IPS-15b (cell line): ENCODE data around the gene FAM204A.

ENCODE experiments used
- H3K27me3 ChIP-seq: one replicate; pipeline ENCODE4 v1.6.1; 2013; ENCODE audit warnings: low read length; ENCODE audit not compliant: control insufficient read depth, insufficient read depth
- H3K36me3 ChIP-seq: one replicate; pipeline ENCODE4 v1.6.1; 2013; ENCODE audit warnings: low read length; ENCODE audit not compliant: control insufficient read depth, insufficient read depth
- H3K4me1 ChIP-seq: one replicate; pipeline ENCODE4 v1.6.1; 2013; ENCODE audit warnings: mild to moderate bottlenecking, low read length; ENCODE audit not compliant: control insufficient read depth, insufficient read depth
- H3K4me3 ChIP-seq: one replicate; pipeline ENCODE4 v1.5.1; 2013; ENCODE audit warnings: low read depth, low read length
- H3K9ac ChIP-seq: one replicate; pipeline ENCODE4 v1.6.1; 2013; ENCODE audit warnings: low read depth, mild to moderate bottlenecking, low read length
- H3K9me3 ChIP-seq: one replicate; pipeline ENCODE4 v1.6.1; 2013; ENCODE audit warnings: mild to moderate bottlenecking, low read length; ENCODE audit not compliant: control insufficient read depth, insufficient read depth

The FAM204A gene

DNA sequence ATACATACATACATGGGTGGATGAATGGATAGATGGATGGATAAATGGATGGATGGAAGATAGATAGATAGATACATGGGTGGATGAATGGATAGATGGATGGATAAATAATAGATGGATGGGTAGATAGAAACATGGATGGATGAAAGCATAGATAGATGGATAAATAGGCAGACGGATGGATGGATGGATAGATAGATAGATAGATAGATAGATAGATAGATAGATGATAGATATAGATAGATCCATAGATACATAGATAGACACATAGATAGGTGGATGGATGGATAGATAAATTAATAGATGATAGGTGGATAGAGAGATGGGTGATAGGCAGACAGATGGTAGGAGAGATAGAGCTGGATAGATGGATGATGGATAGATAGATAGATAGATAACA lies 68.5 kb downstream of the FAM204A start:
- Histone ChIP-seq H3K36me3 (no peaks in the 10 kb centered on the region), H3K9me3 (no peaks in the 10 kb centered on the region), H3K27me3 (peaks cover 17% of the 10 kb centered on the region)

DNA sequence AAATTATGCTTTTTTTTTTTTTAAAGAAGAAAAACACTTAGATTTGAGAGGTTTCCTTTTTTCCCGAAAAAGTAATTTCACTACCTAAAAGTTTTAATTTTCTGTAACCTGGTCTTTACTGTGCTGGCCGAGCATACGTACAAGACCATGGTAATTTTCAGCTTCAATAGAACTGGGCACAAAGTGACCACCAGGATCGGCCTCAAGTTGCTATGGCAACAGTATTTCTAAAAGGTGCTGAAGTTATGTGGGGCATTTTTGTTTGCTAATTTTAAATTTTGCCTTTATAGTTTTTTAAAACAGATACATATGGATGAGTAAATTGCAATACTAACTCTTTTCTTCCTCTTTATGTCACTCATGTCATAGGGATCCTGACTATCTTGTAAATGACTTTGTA lies 69.4 kb downstream of the FAM204A start:
- H3K27me3 ChIP-seq = peaks cover 26% of the 10 kb centered on the region
- H3K36me3 ChIP-seq = no peaks in the 10 kb centered on the region
- H3K4me1 ChIP-seq = no peaks in the 10 kb centered on the region
- H3K4me3 ChIP-seq = peak overlapping the region; percentile 48
- no peak overlapping the region for H3K9ac ChIP-seq
- no peaks in the 10 kb centered on the region for H3K9me3 ChIP-seq

More for the DNA sequence above, 68.5 kb downstream of the FAM204A start:
- Histone ChIP-seq H3K9ac (no peak overlapping the region), H3K4me3 (no peak overlapping the region), H3K4me1 (no peaks in the 10 kb centered on the region)

DNA sequence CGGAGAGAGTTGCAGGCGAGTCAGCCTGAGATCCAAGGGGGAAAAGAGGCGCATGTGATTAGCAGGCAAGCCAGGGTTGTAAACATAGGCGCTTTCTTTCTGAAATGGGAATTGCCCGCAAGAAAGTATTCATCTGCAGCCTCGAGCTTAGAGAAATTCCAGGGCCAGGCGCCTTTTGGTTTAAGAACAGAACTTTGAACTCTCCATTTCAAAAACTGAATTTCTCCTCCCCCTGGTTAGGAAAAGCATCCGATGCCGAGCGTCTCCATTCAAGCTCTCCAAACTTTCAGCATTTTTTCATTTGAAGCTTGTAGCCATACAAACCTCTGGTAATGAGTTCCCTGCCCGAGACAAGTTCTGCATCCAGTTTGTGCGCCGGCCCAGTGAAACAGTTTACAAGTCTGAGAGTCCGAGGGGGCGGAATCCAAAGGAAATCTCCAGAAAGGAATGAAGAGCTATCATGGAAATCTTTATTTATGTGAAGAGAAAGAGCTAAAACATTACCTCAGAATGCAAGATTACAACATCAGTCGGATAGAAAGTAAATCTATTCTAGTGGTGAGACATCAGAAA lies 69.9 kb downstream of the FAM204A start:
- peak overlapping the region; percentile 50 for H3K9ac ChIP-seq
- H3K36me3 ChIP-seq = no peaks in the 10 kb centered on the region
- no peaks in the 10 kb centered on the region for H3K9me3 ChIP-seq
- no peaks in the 10 kb centered on the region for H3K4me1 ChIP-seq
- H3K27me3 ChIP-seq = peaks cover 32% of the 10 kb centered on the region
- peak overlapping the region; percentile 48 for H3K4me3 ChIP-seq

DNA sequence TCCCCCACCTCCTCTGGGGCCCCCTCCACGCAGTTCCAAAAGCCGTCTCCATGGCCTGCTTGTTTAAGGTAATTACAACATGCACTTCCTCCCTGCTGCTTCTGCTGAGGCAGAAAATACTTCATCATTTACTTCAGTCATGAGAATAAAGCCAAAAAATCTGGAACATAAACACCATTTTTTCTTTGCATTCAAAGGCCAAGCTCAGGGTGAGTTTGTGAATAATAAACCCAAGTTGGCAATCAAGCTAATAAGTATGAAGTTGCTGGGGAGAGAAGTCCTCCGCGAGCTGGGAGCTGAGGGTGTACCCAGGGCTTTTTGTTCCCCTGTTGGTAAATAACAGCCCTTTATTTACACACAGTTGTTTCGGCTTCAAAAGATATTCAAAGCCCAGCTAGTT lies 70.5 kb downstream of the FAM204A start:
- no peaks in the 10 kb centered on the region for H3K36me3 ChIP-seq
- H3K9me3 ChIP-seq = no peaks in the 10 kb centered on the region
- peaks cover 37% of the 10 kb centered on the region for H3K27me3 ChIP-seq
- peaks cover 5% of the 10 kb centered on the region for H3K4me1 ChIP-seq
- H3K4me3 ChIP-seq = peak overlapping the region; percentile 48
- H3K9ac ChIP-seq = no peak overlapping the region

DNA sequence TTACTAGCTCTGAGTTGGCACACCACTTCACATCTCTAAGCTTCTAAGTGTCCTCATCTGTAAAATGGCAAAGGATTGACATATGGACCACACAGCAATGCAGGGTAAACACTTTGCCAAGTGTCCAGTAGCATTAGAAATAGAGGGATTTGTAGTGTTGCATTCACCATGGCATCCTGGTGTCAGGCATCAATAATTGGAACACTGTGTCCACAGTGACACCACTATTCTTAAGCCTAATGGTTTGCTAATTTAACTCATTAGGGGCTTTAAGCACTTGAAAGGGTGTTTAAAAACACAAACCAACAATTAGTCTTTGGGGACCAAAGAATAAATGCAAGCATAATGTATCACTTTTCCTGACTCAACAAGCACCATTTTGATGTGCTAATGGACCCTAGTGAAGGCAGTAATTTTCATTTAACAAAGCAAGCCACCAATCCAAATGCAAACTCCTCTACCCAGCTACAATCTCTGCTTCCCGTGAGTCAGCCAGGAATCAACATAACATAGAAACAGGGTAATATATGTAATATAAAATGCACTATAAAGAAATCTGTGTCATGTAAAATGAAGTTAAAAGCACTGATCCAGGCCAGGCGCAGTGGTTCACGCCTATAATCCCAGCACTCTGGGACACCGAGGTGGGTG lies 75.9 kb downstream of the FAM204A start:
- Histone ChIP-seq H3K4me1 (peaks cover 13% of the 10 kb centered on the region), H3K27me3 (peaks cover 83% of the 10 kb centered on the region), H3K4me3 (no peak overlapping the region), H3K9ac (no peak overlapping the region), H3K36me3 (no peaks in the 10 kb centered on the region), H3K9me3 (no peaks in the 10 kb centered on the region)

DNA sequence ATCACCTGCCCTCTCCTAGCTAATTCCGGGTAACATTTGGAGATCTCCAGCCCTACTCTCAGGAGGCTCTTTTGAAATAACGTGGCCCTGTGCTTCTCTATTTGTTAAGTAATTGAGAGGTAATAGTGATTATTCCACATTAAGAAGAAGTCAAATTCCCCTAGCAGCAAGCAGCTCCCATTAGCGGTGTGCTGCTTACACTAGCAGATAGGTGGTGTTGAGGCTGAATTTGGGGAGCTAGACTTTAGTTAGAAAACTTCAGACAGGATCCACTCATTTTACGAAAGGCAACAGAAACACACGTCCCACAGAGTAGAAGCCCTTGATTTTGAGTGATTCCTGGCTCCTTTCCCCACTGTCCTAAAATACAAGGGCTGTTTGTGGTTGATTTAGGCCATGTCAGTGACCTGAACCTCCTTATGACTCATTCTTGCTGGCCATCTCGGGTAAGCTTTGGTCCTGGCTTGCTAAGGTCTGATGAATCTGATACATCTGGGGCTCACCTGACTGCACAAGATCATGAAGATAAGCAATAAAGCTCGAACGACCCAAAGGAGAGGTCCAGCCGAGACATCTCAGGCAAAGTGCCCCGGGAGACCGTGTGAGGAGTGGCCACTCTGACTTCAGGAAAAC lies 77.2 kb downstream of the FAM204A start:
- peaks cover 86% of the 10 kb centered on the region for H3K27me3 ChIP-seq
- H3K4me1 ChIP-seq = peaks cover 13% of the 10 kb centered on the region
- H3K4me3 ChIP-seq = no peak overlapping the region
- no peaks in the 10 kb centered on the region for H3K36me3 ChIP-seq
- H3K9me3 ChIP-seq = no peaks in the 10 kb centered on the region
- H3K9ac ChIP-seq = no peak overlapping the region

DNA sequence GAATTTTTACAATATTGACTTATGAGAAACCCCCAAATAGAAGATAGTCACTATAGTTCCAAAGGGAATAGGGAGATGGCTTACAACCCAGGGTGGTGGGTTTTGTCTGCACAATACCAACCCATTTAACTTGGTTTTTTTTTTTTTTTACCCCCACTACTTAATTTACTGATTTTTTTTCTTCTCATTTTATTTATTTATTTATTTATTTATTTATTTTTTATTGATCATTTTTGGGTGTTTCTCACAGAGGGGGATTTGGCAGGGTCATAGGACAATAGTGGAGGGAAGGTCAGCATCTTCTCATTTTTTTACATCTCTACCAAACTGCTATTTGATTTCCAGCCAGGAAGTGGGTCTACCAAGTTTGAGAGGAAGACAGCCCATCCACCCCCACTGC lies 77.9 kb downstream of the FAM204A start:
- no peak overlapping the region for H3K4me3 ChIP-seq
- no peaks in the 10 kb centered on the region for H3K9me3 ChIP-seq
- peaks cover 79% of the 10 kb centered on the region for H3K27me3 ChIP-seq
- no peak overlapping the region for H3K9ac ChIP-seq
- H3K36me3 ChIP-seq = no peaks in the 10 kb centered on the region
- H3K4me1 ChIP-seq = peaks cover 13% of the 10 kb centered on the region

DNA sequence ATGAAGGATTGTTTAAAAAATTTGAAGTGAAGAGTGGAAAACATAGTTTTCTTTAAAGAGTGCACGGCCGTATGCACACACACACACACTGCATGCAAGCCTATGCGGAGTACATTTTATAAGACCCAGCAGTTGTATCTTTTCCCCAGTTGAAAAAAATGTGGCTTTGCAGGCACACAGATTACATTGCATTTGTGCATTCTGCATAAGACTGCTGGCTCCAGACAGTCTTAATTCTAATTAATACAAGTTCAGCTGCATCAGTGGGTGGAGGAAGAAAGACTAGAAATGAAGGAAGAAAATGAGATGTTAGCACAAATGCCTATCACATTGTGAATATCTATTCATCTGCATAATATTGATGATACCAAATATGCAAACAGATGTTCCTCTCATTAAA lies 79.6 kb downstream of the FAM204A start:
- Histone ChIP-seq H3K9me3 (no peaks in the 10 kb centered on the region), H3K4me1 (peaks cover 18% of the 10 kb centered on the region), H3K27me3 (peaks cover 61% of the 10 kb centered on the region), H3K36me3 (no peaks in the 10 kb centered on the region), H3K9ac (no peak overlapping the region), H3K4me3 (no peak overlapping the region)

DNA sequence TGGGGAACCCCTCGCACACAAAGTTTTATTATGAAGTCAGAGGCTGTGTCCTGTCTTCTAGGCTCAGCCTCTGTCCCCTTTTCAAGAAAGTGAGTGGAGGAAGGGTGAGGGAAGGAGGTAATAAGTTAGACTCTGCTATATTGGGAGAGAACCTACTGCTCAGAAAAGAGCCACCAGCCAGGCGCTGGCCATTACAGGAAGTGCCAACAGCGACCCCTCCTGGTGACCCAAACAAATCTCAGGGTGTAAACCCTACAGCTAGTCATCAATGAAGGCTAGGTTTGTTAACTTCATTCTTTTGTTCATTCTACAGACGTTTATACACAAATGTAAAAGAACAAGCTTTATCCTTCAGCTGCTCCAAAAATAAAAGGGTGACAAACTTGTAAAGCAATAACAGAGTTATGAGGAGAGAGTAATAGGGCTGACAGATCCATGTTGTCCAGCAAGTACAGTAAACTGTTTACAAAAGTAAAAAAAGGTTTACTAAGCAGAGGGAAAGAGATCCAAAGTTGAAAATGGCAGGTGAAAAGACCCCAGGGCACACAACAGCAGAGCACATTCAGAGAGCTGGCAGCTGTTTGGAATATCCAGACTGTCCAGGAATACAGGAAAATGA lies 82.7 kb downstream of the FAM204A start:
- no peak overlapping the region for H3K4me3 ChIP-seq
- no peak overlapping the region for H3K9ac ChIP-seq
- peaks cover 46% of the 10 kb centered on the region for H3K27me3 ChIP-seq
- peaks cover 5% of the 10 kb centered on the region for H3K4me1 ChIP-seq
- H3K9me3 ChIP-seq = no peaks in the 10 kb centered on the region
- H3K36me3 ChIP-seq = no peaks in the 10 kb centered on the region

DNA sequence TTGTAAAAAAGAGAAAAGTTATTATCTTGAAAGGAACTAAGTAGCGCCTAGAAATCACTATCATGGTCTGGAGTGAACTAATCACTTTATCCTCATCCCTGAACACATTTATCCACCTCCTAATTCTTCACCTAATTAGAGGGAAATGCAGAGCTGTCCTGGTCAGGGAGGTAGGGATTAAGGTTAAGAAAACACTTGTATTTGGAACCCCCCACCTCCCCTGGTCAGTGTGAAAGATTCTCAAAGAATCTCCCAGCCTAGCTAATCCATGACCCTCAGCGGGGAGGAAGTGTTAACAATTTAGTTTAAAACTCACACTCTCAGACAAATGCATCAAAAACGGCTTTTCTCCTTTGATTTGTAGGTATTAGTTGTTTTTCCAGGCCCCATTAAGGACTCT lies 83.8 kb downstream of the FAM204A start:
- peaks cover 5% of the 10 kb centered on the region for H3K4me1 ChIP-seq
- H3K9me3 ChIP-seq = no peaks in the 10 kb centered on the region
- peaks cover 44% of the 10 kb centered on the region for H3K27me3 ChIP-seq
- H3K4me3 ChIP-seq = no peak overlapping the region
- no peaks in the 10 kb centered on the region for H3K36me3 ChIP-seq
- H3K9ac ChIP-seq = no peak overlapping the region

DNA sequence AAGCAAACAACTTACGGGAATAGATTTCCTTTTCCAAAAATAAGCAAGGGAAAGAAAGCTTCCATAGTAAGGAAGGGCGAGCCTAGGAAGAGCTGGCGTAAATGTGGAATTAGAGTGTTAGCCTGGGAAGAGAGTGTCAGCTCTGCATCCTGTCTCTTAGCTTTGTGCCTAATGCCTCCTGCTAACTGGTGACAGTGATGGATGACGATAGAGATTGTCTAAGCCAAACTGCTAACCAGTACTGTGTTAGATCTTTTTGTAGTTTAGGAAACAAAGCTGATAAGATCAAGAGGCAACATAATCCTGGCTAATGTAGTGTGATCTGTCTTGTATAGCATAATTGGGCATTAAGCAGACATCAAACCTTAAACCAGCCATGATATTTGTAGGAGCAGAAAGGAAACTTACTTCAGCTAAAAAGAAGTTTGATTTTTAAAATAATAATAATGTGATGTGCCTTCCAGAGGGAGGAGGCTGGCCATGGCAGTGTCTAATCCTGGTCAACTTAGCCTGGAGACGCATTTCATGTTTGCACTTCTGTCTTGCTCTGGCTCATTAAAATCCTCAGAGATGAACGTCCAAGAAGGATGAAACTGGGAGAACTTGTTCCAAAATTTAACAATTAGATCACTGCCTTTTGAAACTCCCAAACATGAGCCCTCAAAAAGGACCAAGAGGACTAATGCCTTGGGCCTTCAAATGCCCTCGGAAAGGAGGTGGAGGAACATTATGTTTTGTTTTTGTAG lies 85.1 kb downstream of the FAM204A start:
- H3K9me3 ChIP-seq = no peaks in the 10 kb centered on the region
- no peak overlapping the region for H3K4me3 ChIP-seq
- no peak overlapping the region for H3K9ac ChIP-seq
- H3K27me3 ChIP-seq = peaks cover 32% of the 10 kb centered on the region
- H3K36me3 ChIP-seq = no peaks in the 10 kb centered on the region
- peaks cover 5% of the 10 kb centered on the region for H3K4me1 ChIP-seq
